G401 (cell line): Measurements from ENCODE around the gene GALM. TPM values are rescaled to one million over a fixed set of nuclear protein-coding genes. Genes with fewer than 3 reads are reported as not detected.

ENCODE experiments used
- DNase-seq: peaks from one replicate; pipeline ENCODE4 v3.0.0-alpha.2; 2015; ENCODE audit warnings: low spot score
- in situ Hi-C: cut with HindIII; loops from 2 replicates; pipeline ENCODE4 v1.10.0; 2016; ENCODE audit warnings: low sequenced_read_pairs, mixed read lengths
- total RNA-seq: library from RNA; depleted of rRNA; stranded (reverse); fragments of >200 nt; shearing (Covaris generic); gene quantifications from 2 replicates; pipeline ENCODE4 v1.2.3, GENCODE V29; 2014

The GALM gene
- total RNA-seq, 1 experiment from 2014 or later = 37.0 TPM

DNA sequence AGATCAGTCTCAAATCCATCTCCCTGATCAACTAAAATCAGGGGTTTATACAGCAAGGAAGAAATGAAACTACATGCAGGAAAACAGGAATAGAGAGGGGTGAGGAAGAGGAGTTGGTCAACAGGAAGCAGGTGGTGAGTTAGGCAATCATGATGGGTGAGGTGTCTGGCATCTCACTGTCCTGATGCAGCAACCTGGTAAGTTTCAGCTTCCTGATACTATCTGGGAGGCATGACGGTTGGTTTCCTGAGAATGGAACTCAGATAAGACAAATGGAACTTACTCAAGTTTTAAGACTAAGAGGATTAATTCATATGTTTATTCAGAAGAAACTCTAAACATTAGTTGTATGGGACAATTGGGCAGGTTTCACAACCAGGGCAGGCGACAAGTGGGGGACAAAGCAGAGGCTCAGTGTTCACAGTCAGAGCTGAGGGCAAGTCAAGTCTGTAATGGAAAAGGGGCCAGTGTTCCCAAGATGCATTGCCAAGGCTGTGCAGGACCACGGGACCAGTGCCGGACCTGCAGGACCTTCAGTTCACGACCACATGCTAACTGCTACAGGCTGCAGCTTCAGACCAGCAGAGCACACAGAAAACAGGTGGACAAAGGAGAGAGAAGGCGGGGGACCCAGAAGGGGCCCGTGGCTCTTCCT is 17.7 kb upstream of the GALM start:
- no peak for DNase-seq
- in situ Hi-C loops = no loop called here

DNA sequence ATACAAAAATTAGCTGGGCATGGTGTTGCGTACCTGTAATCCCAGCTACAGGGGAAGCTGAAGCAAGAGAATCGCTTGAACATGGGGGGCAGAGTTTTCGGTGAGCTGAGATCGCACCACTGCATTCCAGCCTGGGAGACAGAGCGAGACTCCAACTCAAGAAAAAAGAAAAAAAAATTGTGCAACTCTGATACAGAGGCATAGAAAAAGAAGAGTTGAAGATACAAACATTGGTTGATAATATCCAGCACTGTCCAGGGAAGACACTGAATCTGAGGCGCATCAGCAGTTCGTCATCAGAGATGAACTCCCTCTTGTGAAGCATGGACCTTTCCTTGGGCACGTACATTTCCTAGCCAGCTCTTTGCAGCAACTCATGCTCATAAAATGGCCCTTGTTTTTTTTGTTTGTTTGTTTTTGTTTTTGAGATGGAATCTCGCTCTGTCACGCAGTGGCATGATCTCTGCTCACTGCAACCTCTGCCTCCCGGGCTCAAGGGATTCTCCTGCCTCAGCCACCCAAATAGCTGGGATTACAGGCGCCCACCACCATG is 16.7 kb upstream of the GALM start:
- in situ Hi-C loops = no loop called here
- no peak for DNase-seq

DNA sequence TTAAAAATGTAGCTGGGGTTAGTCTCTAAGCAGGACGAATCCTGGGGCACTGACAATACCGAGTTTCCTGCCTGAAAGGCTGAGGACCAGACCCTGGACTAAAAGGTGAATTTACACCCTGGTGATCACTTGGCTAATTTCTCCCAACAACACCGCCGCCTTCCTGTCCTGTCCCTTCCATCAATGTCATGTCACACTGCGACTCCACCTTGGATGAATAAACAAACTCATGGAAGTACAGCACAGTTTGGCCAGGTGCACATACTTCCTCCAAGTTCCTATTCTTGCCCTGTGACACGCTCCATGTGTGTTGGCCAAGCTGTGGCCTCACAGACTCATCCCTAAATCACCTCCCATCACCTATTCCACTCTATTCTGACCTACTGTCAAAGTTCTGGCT is 15.9 kb upstream of the GALM start:
- DNase-seq = no peak
- in situ Hi-C loops = no loop called here

DNA sequence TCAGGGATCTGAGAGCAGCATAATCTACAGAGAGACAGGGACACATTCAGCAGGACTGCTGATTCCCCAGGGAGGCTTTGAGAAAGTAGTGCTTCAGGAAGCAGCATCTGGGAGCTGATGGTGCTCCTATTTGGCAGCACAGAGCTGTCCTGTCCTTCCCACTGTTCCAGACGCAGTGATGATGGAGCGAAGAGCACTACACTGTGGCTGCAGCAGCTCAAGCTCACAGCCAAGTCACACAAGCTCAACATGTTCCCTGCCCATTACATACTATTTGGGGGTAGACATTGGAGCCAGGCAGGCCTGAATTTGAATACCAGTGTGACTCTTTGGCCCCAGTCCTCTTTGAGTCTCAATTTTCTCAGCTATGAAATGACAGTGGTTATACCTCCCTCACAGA is 15.2 kb upstream of the GALM start:
- no peak for DNase-seq
- in situ Hi-C loops = no loop called here

GRCh38 chr2:38652431-38653273 is 13.3 kb upstream of the GALM start:
- in situ Hi-C loops = no loop called here
- no peak for DNase-seq

DNA sequence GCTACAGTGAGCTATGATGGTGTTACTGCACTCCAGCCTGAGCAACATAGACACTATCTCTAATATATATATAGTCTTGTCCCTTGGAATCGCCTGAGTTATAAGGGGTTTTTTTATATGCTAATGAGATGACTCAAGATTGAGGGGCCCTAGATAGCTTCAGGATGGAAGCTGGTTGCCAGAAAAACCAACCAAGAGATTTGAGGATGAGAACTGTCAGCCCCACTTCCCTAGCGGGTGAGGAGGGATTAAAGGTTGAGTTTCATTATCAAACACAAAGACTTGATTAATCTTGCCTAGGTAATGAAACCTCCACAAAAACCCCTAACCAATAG is 12.6 kb upstream of the GALM start:
- DNase-seq = no peak
- in situ Hi-C loops = no loop called here

- in situ Hi-C loops = no loop called here
- no peak for DNase-seq
These were observed 12.0 kb upstream of the GALM start for GRCh38 chr2:38653715-38654527.

- no peak for DNase-seq
- in situ Hi-C loops = no loop called here
These were observed 11.2 kb upstream of the GALM start for GRCh38 chr2:38654528-38655381.

DNA sequence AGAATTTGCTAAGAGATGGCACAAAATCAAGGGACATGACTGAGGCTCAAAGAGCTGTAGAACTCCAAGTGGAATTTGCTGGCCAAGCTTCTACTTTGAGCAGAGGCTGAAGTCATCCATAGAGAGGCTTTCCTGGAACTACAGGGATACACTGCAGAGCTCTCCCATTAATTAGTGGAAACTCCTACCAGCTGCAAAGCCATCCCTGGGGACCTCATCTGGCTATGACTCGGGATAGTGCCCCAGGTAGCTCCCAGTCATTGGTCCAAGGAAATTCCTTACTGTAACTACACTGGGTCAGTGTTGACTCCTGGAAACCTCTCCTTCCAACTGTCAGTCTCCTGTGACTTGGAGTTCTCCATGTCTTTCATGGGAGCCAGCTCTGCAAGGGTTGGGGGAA is 10.5 kb upstream of the GALM start:
- DNase-seq = no peak
- in situ Hi-C loops = no loop called here

- DNase-seq = no peak
- in situ Hi-C loops = no loop called here
These were observed 8.9 kb upstream of the GALM start for GRCh38 chr2:38656866-38657480.

GRCh38 chr2:38658613-38659012 is 7.3 kb upstream of the GALM start:
- no peak for DNase-seq
- in situ Hi-C loops = no loop called here

- in situ Hi-C loops = no loop called here
- no peak for DNase-seq
These were observed 6.8 kb upstream of the GALM start for GRCh38 chr2:38659115-38659514.

GRCh38 chr2:38660282-38660681 is 5.6 kb upstream of the GALM start:
- in situ Hi-C loops = no loop called here
- no peak for DNase-seq

DNA sequence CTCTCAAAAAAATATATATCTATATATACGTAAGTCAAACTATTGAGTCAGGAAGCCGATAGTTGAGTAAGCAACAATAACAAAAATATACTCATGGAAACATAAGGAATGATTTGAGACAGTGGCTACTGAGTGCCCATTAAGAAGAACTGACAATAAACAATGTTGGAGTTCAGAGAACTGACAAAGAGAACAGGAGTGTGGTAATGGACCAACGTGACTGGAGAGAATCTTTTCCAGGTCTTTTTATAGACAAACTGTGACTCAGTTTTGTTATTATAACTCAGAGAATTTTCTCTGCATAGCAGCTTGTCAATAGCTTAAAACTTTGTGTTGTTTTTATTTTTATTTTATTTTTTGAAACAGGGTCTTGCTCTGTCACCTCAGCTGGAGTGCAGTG is 4.6 kb upstream of the GALM start:
- in situ Hi-C loops = no loop called here
- no peak for DNase-seq

GRCh38 chr2:38666556-38666910 is 619 bp downstream of the GALM start:
- no peak for DNase-seq
- in situ Hi-C loops = no loop called here

DNA sequence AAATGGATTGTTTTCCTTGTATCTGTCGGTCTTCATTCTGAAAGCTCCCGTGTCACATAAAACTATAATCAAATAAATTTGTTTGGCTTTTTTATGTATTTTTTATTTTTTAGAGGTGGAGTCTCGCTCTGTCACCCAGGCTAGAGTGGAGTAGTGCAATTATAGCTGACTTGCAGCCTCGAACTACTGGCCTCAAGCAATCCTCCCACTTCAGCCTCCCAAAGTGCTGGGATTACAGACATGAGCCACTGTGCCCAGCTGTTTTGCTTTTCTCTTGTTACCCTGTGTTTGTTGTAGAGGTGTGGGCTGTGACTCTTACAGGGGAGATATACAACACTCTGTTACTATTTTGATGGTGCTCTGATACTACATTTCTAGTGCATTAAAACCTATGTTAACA is 2.2 kb downstream of the GALM start:
- in situ Hi-C loops = no loop called here
- no peak for DNase-seq

DNA sequence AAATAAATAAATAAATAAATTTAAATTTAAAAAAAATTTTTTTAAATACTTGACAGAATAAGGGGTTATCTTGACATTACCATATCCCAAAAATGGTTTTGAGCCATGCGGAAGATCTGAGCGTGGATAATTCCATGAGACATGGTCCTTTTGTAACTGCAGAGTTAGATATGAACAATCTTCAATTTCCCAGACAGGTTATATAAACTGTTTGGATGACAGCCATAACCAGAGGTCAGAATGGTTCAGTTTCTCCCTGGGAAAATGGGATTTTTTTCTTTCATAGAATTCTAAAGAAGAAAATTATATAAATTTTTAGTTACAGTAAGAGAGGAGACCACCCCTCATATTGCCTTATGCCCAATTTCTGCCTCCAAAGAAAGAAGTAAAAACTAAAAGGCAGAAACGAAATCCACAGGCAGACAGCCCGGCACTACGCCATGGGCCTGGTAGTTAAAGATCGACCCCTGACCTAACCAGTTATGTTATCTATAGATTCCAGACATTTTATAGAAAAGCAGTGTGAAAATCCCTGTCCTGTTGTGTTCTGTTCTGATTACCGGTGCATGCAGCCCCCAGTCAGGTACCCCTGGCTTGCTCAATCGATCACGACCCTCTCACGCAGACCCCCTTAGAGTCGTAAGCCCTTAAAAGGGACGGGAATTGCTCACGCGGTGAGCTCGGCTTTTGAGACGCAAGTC is 3.0 kb downstream of the GALM start:
- in situ Hi-C loops = no loop called here
- no peak for DNase-seq

DNA sequence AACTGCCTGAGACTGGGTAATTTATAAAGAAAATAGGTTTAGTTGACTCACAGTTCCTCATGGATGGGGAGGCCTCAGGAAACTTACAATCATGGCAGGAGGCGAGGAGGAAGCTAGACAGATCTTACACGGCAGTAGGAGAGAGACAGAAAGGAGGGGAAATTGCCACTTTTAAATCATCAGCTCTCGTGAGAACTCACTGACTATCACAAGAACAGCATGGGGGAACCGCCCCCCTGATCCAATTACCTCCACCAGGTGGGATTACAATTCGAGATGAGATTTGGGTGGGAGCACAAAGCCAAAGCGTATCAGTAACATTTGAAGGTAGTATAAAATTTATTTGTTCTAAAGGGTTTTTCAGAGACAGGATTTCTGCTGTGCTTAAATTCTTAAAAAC is 5.4 kb downstream of the GALM start:
- DNase-seq = no peak
- in situ Hi-C loops = no loop called here
